Ammon's horn (tissue), 1 donor: ENCODE results near the gene UBL4A.
"Not testable (repeated sequence)": the region's sequence is repeated elsewhere in the genome, so short reads cannot be mapped to it uniquely, and the experiment has no call there.

Source experiments
- DNase-seq: peaks from one replicate; pipeline ENCODE4 v3.0.0-alpha.2; 2016; ENCODE audit warnings: low spot score

Gene UBL4A

GRCh38 chrX:154508384-154508745 lies 21.9 kb upstream of the UBL4A start:
- DNase-seq = no peak

GRCh38 chrX:154507673-154508383 lies 21.4 kb upstream of the UBL4A start:
- no peak for DNase-seq

GRCh38 chrX:154506483-154507332 lies 20.3 kb upstream of the UBL4A start:
- no peak for DNase-seq

GRCh38 chrX:154505734-154506133 lies 19.3 kb upstream of the UBL4A start:
- DNase-seq = no peak

GRCh38 chrX:154502989-154503388 lies 16.6 kb upstream of the UBL4A start:
- no peak for DNase-seq

- no peak for DNase-seq
Observed at GRCh38 chrX:154502098-154502497, 15.7 kb upstream of the UBL4A start.

- not testable (repeated sequence) for DNase-seq
Observed at GRCh38 chrX:154501423-154501822, 15.0 kb upstream of the UBL4A start.

- DNase-seq = not testable (repeated sequence)
Observed at GRCh38 chrX:154496591-154497137, 10.2 kb upstream of the UBL4A start.

- no peak for DNase-seq
Observed at GRCh38 chrX:154495472-154495922, 9.1 kb upstream of the UBL4A start.

GRCh38 chrX:154494715-154495114 lies 8.3 kb upstream of the UBL4A start:
- no peak for DNase-seq

GRCh38 chrX:154490414-154491083 lies 4.1 kb upstream of the UBL4A start, which contains the start of gene SLC10A3:
TSS of gene SLC10A3 (minus strand) at chrX:154490629. CDS start at chrX:154488940, 1,689 bp downstream.
- DNase-seq = peak; percentile 96

GRCh38 chrX:154490021-154490413 lies 3.6 kb upstream of the UBL4A start:
- DNase-seq = no peak

- no peak for DNase-seq
Observed at GRCh38 chrX:154489182-154489581, 2.8 kb upstream of the UBL4A start.

GRCh38 chrX:154488336-154489075 lies 2.1 kb upstream of the UBL4A start:
- no peak for DNase-seq

GRCh38 chrX:154487518-154488290 lies 1.3 kb upstream of the UBL4A start:
- no peak for DNase-seq

- DNase-seq = no peak
Observed at GRCh38 chrX:154486052-154486395, 391 bp downstream of the UBL4A start.

GRCh38 chrX:154485150-154486051 lies 1.0 kb downstream of the UBL4A start:
- DNase-seq = no peak

- no peak for DNase-seq
Observed at GRCh38 chrX:154484255-154485149, 1.9 kb downstream of the UBL4A start.

- no peak for DNase-seq
Observed at GRCh38 chrX:154483325-154483724, 3.1 kb downstream of the UBL4A start.
